ENCODE measurements around the gene ZCCHC7. TPM values are rescaled to one million over a fixed set of nuclear protein-coding genes. Genes with fewer than 3 reads are reported as not detected.

ZCCHC7 gene
- total and polyA plus RNA-seq, 2 of the 8 experiments (the other 6 are each of a cell fraction or from before 2014, with no cell fraction given), result 12.2 to 27.5 TPM

DNA sequence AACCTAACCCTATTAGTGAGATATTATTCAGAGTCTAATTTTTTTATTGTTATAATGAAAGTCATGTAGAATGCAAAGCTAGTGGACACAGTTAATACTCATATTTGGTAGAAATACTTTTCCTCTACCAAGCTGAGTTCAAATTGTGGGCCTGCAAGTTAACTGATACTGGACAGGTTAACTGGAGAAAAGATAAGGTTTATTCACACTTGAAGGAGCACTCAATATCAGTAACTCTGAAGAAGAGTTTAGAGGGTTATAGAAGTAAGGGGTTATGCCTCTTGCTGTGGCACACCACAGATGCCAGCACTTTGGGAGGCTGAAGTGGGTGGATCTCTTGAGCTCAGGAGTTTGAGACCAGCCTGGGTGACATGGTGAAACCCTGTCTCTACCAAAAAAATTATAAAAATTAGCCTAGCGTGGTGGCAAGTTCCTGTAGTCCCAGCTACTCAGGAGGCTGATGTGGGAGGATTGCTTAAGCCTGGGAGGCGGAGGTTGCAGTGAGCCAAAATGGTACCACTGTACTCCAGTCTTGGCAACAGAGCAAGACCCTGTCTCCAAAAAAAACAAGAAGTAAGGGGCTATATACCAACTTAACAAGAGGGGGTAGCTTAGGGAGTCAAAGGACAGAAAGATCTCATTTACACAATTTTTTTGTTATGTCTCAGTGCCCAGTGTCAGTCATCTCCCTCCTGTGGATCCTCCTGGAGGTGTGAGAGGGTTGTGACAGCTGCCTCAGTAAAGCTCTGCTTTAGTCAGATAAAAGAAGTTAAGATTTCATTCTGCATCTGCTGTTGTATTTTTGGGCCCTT is 180.9 kb downstream of the ZCCHC7 start (continued):
- TF ChIP-seq, protein P1, sequence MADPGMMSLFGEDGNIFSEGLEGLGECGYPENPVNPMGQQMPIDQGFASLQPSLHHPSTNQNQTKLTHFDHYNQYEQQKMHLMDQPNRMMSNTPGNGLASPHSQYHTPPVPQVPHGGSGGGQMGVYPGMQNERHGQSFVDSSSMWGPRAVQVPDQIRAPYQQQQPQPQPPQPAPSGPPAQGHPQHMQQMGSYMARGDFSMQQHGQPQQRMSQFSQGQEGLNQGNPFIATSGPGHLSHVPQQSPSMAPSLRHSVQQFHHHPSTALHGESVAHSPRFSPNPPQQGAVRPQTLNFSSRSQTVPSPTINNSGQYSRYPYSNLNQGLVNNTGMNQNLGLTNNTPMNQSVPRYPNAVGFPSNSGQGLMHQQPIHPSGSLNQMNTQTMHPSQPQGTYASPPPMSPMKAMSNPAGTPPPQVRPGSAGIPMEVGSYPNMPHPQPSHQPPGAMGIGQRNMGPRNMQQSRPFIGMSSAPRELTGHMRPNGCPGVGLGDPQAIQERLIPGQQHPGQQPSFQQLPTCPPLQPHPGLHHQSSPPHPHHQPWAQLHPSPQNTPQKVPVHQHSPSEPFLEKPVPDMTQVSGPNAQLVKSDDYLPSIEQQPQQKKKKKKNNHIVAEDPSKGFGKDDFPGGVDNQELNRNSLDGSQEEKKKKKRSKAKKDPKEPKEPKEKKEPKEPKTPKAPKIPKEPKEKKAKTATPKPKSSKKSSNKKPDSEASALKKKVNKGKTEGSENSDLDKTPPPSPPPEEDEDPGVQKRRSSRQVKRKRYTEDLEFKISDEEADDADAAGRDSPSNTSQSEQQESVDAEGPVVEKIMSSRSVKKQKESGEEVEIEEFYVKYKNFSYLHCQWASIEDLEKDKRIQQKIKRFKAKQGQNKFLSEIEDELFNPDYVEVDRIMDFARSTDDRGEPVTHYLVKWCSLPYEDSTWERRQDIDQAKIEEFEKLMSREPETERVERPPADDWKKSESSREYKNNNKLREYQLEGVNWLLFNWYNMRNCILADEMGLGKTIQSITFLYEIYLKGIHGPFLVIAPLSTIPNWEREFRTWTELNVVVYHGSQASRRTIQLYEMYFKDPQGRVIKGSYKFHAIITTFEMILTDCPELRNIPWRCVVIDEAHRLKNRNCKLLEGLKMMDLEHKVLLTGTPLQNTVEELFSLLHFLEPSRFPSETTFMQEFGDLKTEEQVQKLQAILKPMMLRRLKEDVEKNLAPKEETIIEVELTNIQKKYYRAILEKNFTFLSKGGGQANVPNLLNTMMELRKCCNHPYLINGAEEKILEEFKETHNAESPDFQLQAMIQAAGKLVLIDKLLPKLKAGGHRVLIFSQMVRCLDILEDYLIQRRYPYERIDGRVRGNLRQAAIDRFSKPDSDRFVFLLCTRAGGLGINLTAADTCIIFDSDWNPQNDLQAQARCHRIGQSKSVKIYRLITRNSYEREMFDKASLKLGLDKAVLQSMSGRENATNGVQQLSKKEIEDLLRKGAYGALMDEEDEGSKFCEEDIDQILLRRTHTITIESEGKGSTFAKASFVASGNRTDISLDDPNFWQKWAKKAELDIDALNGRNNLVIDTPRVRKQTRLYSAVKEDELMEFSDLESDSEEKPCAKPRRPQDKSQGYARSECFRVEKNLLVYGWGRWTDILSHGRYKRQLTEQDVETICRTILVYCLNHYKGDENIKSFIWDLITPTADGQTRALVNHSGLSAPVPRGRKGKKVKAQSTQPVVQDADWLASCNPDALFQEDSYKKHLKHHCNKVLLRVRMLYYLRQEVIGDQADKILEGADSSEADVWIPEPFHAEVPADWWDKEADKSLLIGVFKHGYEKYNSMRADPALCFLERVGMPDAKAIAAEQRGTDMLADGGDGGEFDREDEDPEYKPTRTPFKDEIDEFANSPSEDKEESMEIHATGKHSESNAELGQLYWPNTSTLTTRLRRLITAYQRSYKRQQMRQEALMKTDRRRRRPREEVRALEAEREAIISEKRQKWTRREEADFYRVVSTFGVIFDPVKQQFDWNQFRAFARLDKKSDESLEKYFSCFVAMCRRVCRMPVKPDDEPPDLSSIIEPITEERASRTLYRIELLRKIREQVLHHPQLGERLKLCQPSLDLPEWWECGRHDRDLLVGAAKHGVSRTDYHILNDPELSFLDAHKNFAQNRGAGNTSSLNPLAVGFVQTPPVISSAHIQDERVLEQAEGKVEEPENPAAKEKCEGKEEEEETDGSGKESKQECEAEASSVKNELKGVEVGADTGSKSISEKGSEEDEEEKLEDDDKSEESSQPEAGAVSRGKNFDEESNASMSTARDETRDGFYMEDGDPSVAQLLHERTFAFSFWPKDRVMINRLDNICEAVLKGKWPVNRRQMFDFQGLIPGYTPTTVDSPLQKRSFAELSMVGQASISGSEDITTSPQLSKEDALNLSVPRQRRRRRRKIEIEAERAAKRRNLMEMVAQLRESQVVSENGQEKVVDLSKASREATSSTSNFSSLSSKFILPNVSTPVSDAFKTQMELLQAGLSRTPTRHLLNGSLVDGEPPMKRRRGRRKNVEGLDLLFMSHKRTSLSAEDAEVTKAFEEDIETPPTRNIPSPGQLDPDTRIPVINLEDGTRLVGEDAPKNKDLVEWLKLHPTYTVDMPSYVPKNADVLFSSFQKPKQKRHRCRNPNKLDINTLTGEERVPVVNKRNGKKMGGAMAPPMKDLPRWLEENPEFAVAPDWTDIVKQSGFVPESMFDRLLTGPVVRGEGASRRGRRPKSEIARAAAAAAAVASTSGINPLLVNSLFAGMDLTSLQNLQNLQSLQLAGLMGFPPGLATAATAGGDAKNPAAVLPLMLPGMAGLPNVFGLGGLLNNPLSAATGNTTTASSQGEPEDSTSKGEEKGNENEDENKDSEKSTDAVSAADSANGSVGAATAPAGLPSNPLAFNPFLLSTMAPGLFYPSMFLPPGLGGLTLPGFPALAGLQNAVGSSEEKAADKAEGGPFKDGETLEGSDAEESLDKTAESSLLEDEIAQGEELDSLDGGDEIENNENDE (IDR thresholded peaks at IDR 0.05; ENCODE audit: insufficient replicate concordance, low read length), result no peak
- TF ChIP-seq CHD2 (IDR thresholded peaks at IDR 0.05; ENCODE audit: low read length) (no peak), KDM4A (IDR thresholded peaks at IDR 0.05; ENCODE audit: low read depth, low read length, severe bottlenecking) (no peak), CEBPB (IDR thresholded peaks at IDR 0.05; ENCODE audit: low read depth, low read length) (no peak), POLR2AphosphoS5 (IDR thresholded peaks at IDR 0.05; ENCODE audit: low read depth, low read length) (no peak), SP4 (IDR thresholded peaks at IDR 0.05; ENCODE audit: low read length) (no peak)
- TF ChIP-seq, protein P2, sequence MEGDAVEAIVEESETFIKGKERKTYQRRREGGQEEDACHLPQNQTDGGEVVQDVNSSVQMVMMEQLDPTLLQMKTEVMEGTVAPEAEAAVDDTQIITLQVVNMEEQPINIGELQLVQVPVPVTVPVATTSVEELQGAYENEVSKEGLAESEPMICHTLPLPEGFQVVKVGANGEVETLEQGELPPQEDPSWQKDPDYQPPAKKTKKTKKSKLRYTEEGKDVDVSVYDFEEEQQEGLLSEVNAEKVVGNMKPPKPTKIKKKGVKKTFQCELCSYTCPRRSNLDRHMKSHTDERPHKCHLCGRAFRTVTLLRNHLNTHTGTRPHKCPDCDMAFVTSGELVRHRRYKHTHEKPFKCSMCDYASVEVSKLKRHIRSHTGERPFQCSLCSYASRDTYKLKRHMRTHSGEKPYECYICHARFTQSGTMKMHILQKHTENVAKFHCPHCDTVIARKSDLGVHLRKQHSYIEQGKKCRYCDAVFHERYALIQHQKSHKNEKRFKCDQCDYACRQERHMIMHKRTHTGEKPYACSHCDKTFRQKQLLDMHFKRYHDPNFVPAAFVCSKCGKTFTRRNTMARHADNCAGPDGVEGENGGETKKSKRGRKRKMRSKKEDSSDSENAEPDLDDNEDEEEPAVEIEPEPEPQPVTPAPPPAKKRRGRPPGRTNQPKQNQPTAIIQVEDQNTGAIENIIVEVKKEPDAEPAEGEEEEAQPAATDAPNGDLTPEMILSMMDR (IDR thresholded peaks at IDR 0.05; ENCODE audit: control extremely low read depth in 1 of 3, insufficient read depth in 1 of 3, low read depth in 1 of 3, low read length in 3 of 3), result no peak
